Keratinocyte (primary cell): Measurements from ENCODE around the gene SDC1. TPM values are rescaled to one million over a fixed set of nuclear protein-coding genes. Genes with fewer than 3 reads are reported as not detected.

ENCODE experiments used
- DNase-seq: peaks from one replicate; pipeline ENCODE4 v3.0.0-alpha.2; 2011; ENCODE audit warnings: low read depth, missing footprints, low spot score
- FAIRE-seq: peaks from 2 replicates; lab custom pipeline; 2011; peaks lifted over from hg19 to GRCh38; lab: Jason Lieb, UNC
- H2AFZ ChIP-seq: 2 replicates; pipeline ENCODE4 v1.6.0; 2012; ENCODE audit warnings: low read length, control low read depth, inconsistent platforms; ENCODE audit not compliant: control insufficient read depth
- H3K27ac ChIP-seq: 2 replicates; pipeline ENCODE4 v1.5.1; 2011; ENCODE audit warnings: low read length; ENCODE audit not compliant: control insufficient read depth, insufficient read depth
- H3K27me3 ChIP-seq: 3 replicates; pipeline ENCODE4 v1.6.0; 2011; ENCODE audit warnings: low read length; ENCODE audit not compliant: control insufficient read depth, insufficient read depth; ENCODE audit errors: extremely low read depth
- H3K36me3 ChIP-seq, 2 experiments: 2 replicates in 1 of 2; 3 replicates in 1 of 2; pipeline ENCODE4 v1.5.1; 2011; ENCODE audit warnings: low read length in 2 of 2, mild to moderate bottlenecking in 1 of 2; ENCODE audit not compliant: control insufficient read depth in 2 of 2, insufficient read depth in 2 of 2; ENCODE audit errors: extremely low read depth in 1 of 2
- H3K4me1 ChIP-seq: 3 replicates; pipeline ENCODE4 v1.5.1; 2011; ENCODE audit warnings: low read length; ENCODE audit not compliant: control insufficient read depth, insufficient read depth; ENCODE audit errors: extremely low read depth
- H3K4me2 ChIP-seq: 3 replicates; pipeline ENCODE4 v1.6.0; 2011; ENCODE audit warnings: low read depth, low read length; ENCODE audit not compliant: control insufficient read depth, insufficient read depth; ENCODE audit errors: extremely low read depth
- H3K4me3 ChIP-seq, 3 experiments: fragments of 200-600 bp in 1 of 3; sonication (generic) in 1 of 3; 2 replicates in 2 of 3; 3 replicates in 1 of 3; pipeline ENCODE4 v1.5.1; 2011 to 2016; ENCODE audit warnings: low read length in 3 of 3, mild to moderate bottlenecking in 3 of 3, control low read depth in 2 of 3, inconsistent platforms in 1 of 3, low read depth in 1 of 3, mixed read lengths in 1 of 3, mixed run types in 1 of 3, moderate library complexity in 1 of 3; ENCODE audit not compliant: control insufficient read depth in 2 of 3, insufficient read depth in 2 of 3; ENCODE audit errors: extremely low read depth in 1 of 3
- H3K79me2 ChIP-seq: 2 replicates; pipeline ENCODE4 v1.6.0; 2012; ENCODE audit warnings: low read length; ENCODE audit not compliant: control insufficient read depth, insufficient read depth
- H3K9ac ChIP-seq: 3 replicates; pipeline ENCODE4 v1.6.0; 2011; ENCODE audit warnings: low read length; ENCODE audit not compliant: control insufficient read depth, insufficient read depth; ENCODE audit errors: extremely low read depth
- H3K9me1 ChIP-seq: 3 replicates; pipeline ENCODE4 v1.6.0; 2011; ENCODE audit warnings: low read length; ENCODE audit not compliant: control insufficient read depth, insufficient read depth; ENCODE audit errors: extremely low read depth
- H3K9me3 ChIP-seq: 2 replicates; pipeline ENCODE4 v1.5.1; 2012; ENCODE audit warnings: low read depth, low read length; ENCODE audit not compliant: control insufficient read depth
- H4K20me1 ChIP-seq: 3 replicates; pipeline ENCODE4 v1.6.0; 2011; ENCODE audit warnings: low read length; ENCODE audit not compliant: control insufficient read depth, insufficient read depth; ENCODE audit errors: extremely low read depth
- EZH2 ChIP-seq: IDR thresholded peaks from one replicate; pipeline ENCODE4 v1.6.1; 2012; ENCODE audit warnings: inconsistent platforms, mild to moderate bottlenecking, low read length, moderate library complexity
- dilution Hi-C: fragments of 300-500 bp; cut with MboI; formaldehyde crosslinking; loops from one replicate; pipeline ENCODE4 v1.7.0; 2020; ENCODE audit warnings: low sequenced_read_pairs; ENCODE audit not compliant: extremely low pct_ligation_motif_present
- polyA plus RNA-seq, 5 experiments: library from polyadenylated mRNA; depleted of rRNA in 3 of 5; stranded (reverse) in 3 of 5; stranded (forward) in 1 of 5; unstranded in 1 of 5; fragments of >200 nt; gene quantifications; 1 replicate in 1 of 5; 2 replicates in 3 of 5; 3 replicates in 1 of 5; pipeline versions ENCODE4 v1.2.1 to v1.2.3, GENCODE V29; 2011 to 2012; ENCODE audit warnings: missing spikeins in 2 of 5, low read depth in 1 of 5, low replicate concordance in 1 of 5
- TF ChIP-seq, protein P1 (sequence below), 3 experiments: IDR thresholded peaks in 1 of 3; conservative IDR thresholded peaks in 1 of 3; optimal IDR thresholded peaks in 1 of 3; 2 replicates in 2 of 3; 3 replicates in 1 of 3; pipeline versions ENCODE3 to v1.5.1; 2011; ENCODE audit warnings: low read length in 3 of 3, mild to moderate bottlenecking in 3 of 3, moderate library complexity in 2 of 3, control low read depth in 1 of 3, inconsistent platforms in 1 of 3; ENCODE audit not compliant: insufficient read depth in 2 of 3; ENCODE audit errors: extremely low read depth in 1 of 3

SDC1 gene
- polyA plus RNA-seq, 1 donor (not counting 4 experiments of a cell fraction or from before 2014, with no cell fraction given) = 696 TPM

DNA sequence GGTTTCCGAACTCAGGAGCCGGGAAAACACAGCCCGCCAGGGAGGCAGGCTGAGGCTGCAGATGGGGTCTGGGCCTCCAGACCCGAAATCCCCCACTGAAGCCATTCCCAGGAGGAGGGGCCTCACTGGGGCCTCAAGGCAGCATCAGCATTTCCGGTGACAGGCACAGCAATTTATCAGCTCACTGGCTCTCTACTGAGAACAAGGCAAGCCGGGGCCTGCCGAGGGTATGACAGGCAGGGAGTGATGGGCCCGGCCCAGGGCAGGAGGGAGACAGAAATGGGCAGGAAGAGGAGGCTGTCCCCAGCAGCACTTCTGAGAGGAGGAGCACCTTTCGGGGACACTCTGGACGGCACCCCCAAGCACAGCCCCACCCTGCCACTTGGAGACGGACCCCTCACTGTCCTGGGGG, 12.5 kb downstream of the SDC1 start:
- H3K36me3 ChIP-seq = peaks cover 31 to 77% of the 10 kb centered on the region in 2 experiments
- H3K79me2 ChIP-seq = peaks cover 98% of the 10 kb centered on the region
- peaks cover 24% of the 10 kb centered on the region for H4K20me1 ChIP-seq
- peak overlapping the region in 2 of 3 experiments; percentile 40 to 52 for H3K4me3 ChIP-seq
- H3K27me3 ChIP-seq = no peaks in the 10 kb centered on the region
- peak overlapping the region; percentile 92 for H3K4me2 ChIP-seq
- H3K9me1 ChIP-seq = peaks cover 4% of the 10 kb centered on the region
- TF ChIP-seq, protein P1, sequence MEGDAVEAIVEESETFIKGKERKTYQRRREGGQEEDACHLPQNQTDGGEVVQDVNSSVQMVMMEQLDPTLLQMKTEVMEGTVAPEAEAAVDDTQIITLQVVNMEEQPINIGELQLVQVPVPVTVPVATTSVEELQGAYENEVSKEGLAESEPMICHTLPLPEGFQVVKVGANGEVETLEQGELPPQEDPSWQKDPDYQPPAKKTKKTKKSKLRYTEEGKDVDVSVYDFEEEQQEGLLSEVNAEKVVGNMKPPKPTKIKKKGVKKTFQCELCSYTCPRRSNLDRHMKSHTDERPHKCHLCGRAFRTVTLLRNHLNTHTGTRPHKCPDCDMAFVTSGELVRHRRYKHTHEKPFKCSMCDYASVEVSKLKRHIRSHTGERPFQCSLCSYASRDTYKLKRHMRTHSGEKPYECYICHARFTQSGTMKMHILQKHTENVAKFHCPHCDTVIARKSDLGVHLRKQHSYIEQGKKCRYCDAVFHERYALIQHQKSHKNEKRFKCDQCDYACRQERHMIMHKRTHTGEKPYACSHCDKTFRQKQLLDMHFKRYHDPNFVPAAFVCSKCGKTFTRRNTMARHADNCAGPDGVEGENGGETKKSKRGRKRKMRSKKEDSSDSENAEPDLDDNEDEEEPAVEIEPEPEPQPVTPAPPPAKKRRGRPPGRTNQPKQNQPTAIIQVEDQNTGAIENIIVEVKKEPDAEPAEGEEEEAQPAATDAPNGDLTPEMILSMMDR (optimal IDR thresholded peaks at IDR 0.05 in 1 of 3, IDR thresholded peaks at IDR 0.05 in 1 of 3, conservative IDR thresholded peaks at IDR 0.05 in 1 of 3; ENCODE audit: extremely low read depth in 1 of 3, insufficient read depth in 2 of 3, low read length in 3 of 3) = no peak
- TF ChIP-seq EZH2 = no peak
- FAIRE-seq (peak; percentile 90), DNase-seq (no peak)
- dilution Hi-C loops = no loop called here
- H3K9ac ChIP-seq = peak overlapping the region; percentile 96
- no peaks in the 10 kb centered on the region for H3K9me3 ChIP-seq
- peaks cover 100% of the 10 kb centered on the region for H3K4me1 ChIP-seq
- no peak overlapping the region for H2AFZ ChIP-seq
- peak overlapping the region; percentile 96 for H3K27ac ChIP-seq

DNA sequence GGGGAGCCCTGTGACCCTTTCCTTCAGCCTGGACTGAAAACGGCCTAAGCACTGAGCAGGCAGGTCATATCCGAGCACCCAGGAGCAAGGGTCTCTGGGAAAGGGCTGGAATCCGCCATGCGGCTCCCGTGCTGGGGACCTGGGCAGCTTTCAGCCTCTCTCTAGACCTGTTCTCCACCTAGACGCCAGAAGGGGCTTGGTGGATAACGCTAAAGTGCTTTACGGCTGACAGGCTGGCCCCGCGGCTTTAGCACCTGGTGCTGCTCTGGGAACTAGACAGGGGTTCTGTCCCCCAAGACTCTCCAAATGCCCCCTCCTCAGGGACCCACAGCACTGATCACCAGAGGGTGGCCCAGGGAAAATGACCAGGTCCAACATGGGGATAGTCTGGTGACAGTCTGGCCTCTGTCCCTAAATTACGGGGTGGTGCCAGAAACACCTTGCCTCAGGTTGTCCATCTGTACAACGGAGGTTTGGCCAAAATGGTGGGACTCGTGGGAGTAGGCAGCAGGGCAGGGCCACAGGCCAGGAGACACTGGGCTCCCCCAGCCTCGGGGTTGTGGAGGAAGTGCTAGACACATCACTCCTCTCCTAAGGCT, 13.0 kb downstream of the SDC1 start:
- Histone ChIP-seq H3K4me1 (peaks cover 99% of the 10 kb centered on the region), H3K4me3 (peak overlapping the region in 2 of 3 experiments; percentile 15 to 34), H2AFZ (no peak overlapping the region), H3K79me2 (peaks cover 98% of the 10 kb centered on the region), H3K27me3 (no peaks in the 10 kb centered on the region), H3K9me1 (peaks cover 6% of the 10 kb centered on the region), H3K27ac (peak overlapping the region; percentile 96), H3K9me3 (no peaks in the 10 kb centered on the region), H3K9ac (peak overlapping the region; percentile 96), H3K36me3 (peaks cover 29 to 75% of the 10 kb centered on the region in 2 experiments), H3K4me2 (peak overlapping the region; percentile 92), H4K20me1 (peaks cover 22% of the 10 kb centered on the region)
- TF ChIP-seq EZH2 = no peak
- TF ChIP-seq, protein P1 (optimal IDR thresholded peaks at IDR 0.05 in 1 of 3, IDR thresholded peaks at IDR 0.05 in 1 of 3, conservative IDR thresholded peaks at IDR 0.05 in 1 of 3; ENCODE audit: extremely low read depth in 1 of 3, insufficient read depth in 2 of 3, low read length in 3 of 3) = no peak
- dilution Hi-C loops = no loop called here
- FAIRE-seq (no peak), DNase-seq (no peak)
